22Rv1 (cell line): ENCODE results near the gene PPP1R15B.

ENCODE experiments used
- CTCF ChIP-seq: fragments of 450-650 bp; IDR thresholded peaks from 2 replicates; pipeline ENCODE4 v1.5.1; 2017; ENCODE audit warnings: mild to moderate bottlenecking
- ZFX ChIP-seq: fragments of 450-650 bp; IDR thresholded peaks from 2 replicates; pipeline ENCODE4 v1.6.1; 2017; ENCODE audit warnings: antibody characterized with exemption, borderline replicate concordance

DNA sequence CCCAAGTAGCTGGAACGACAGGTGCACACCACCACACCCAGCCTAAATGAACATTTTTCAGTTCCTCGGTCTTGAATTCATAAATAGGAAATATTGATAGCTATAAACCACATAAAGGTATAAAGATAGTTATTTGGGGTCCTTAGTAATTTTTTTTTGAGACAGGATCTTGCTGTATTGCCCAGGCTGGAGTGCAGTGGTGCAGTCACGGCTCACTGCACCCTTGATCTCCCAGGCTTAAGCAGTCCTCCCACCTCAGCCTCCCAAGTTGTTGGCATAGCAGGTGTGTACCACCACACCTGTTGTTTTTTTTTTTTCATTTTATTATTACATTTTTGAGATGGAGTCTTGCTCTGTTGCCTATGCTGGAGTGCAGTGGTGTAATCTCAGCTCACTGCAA is 3.7 kb upstream of the PPP1R15B start:
- TF ChIP-seq CTCF: no peak
- no peak for TF ChIP-seq ZFX
